Muscle of back (tissue), 11 donors: ENCODE measurements around the gene UNC79. TPM values are rescaled to one million over a fixed set of nuclear protein-coding genes. Genes with fewer than 3 reads are reported as not detected.

Source experiments
- DNase-seq, 3 donors: peaks; one replicate each; pipeline versions ENCODE4 v3.0.0 to v3.0.0-alpha.2; 2013
- polyA plus RNA-seq, 10 donors: library from polyadenylated mRNA; unstranded; fragments of 120-200 nt; gene quantifications; one replicate each; pipeline ENCODE4 v1.2.1, GENCODE V29; 2013; ENCODE audit not compliant: insufficient read length in 10 of 10

UNC79 gene
- polyA plus RNA-seq, 10 donors, result 0.25 to 0.60 (median 0.39) TPM

DNA sequence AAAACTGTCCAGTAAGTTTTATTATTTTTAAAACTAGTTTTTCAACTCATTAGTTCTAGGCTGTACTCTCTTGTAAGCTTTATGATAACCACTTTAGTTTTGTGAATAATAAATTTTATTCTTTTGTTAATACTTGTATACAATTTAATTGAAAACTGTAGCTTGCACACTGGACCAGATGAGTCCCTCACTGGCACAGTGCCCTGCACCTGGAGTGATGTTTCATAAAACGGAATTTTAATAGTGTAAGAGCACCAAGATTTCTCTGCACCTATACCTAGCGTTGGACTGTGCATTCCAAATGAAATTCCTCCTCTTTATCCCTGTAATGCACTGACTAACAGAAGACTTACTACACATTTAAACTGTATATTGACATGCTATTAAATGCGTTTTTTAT is 276.7 kb downstream of the UNC79 start:
- DNase-seq, result no peak

DNA sequence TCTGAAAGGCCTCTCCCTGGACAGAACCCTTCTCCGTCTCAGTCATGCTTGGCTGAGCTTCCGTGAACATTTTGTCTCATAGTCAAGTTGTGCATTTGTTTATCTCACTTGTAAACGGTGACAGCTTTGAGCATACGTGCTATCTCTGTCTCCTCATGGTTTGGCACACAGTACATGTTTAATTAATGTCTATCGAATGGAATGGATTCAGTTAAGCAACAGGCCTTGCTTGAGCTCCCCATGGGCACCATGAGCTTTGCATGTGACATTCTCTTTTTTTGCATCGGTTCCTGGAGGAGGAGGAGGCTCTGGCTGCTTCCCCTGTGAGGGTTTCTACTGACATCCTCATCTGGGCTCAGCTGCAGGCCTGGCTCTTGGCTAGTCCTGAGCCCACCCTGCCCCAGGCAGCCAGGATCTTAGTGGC is 277.6 kb downstream of the UNC79 start:
- no peak for DNase-seq

DNA sequence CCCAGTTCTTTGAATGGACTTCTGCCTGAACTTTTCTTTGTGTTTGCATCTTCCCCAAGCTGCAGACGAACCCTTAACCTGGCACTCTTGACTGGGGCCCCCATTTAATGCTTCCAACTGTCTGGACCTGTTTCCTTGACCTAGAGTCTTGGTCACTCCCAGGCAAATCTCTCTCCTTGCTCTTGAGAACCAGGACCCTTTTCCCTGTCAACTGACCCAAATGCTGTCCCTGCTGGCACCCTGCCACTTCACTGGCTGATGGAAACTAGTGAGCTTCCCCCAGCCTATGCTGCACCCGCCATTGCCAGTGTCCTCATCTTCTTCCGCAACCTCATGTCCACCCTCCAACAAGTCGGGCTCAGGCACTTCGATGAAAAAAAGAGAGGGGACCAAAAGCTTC is 278.1 kb downstream of the UNC79 start:
- no peak for DNase-seq

DNA sequence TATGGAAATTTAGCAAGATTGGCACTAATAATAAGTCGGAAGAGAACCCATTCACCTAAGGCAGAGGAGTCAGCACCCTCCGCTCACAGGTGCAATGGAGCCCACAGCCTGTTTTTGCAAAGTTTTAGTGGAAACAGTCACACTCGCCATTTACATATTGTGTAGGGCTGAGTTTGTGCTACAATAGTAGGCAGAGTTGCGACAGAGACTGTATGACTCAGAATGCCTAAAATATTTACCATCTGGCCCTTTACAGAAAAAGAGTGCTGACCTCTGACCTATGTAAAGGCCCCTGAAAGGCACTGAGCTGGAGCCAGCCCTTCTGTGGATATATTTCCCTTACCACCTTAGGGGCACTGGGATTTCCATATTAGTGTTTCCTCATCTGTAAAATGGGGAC is 278.5 kb downstream of the UNC79 start:
- no peak for DNase-seq

DNA sequence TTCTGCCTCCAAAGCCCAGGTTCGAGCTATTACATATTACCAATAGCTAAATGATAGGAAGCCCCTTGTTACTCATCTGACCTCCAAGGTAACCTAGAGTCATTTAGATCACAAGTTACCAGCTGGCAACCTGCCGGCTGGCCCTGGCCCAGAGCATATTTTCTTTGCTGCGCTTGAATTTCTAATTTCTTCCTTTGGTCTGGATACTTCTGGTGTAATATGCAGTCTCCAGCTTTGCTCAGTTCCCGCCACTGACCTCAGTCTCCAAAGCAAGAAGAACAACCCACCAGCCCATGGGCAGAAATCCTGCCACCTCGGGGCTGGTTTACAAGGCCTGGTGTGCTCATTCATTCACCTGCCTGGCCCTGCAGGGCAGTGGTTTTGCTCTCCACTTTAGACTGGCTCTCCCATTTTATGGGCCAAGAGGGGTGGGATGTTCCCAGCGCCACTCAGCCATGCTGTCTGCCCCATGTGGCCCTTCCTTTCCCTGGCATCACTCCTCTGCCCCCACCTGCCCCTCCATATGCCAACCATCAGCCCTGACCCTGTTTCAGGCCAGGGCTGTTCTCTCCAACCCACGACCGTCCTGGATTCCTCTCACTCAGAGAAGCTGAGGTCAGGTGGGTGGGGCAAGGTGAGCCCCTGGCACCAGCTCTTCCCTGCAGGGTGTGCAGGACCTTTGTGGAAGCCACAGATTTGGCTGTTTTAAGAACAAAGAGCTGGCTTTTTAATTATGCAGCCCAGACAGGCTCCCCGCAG is 281.5 kb downstream of the UNC79 start:
- no peak for DNase-seq

DNA sequence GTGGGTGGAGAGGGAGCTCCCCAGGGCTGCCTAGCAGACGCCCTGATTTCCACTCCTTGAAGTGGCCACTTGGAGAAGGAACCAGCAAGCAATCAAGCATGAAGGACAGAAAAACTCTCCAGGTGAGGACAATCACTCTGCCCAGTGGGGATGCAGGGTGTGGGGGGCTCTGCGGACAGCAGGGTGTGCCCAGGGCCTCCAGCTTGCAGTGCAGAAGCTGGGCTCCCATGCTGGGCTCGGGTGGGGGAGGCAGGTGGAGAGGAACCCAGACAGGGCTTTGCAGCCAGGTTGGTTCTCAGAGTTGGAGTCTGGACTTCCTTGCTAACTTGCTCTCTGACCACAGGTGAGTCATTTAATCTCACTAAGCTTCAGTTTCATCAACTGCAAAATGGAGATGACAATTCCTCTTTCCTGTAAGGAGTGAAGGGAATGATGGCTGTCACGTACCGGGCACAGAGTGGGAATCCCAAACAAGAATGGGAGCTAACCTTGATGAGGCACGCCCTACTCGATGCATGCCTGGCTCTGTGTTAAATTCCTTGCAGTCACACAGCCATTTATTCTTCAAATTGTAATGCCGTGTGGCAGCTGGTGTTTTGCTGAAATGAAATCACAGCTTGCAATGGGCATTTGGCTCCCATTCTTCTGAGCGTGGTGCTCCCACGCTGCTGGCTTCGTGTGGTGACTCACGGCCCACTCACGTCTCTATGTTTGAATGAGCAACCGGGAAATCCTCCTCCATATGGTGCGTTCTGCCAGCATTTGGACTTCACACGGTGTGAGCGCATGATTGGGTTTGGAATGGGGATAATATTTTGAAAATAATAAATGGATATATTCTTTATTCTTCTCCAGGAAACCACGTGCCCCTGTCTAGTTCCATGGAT is 282.3 kb downstream of the UNC79 start:
- DNase-seq, result no peak

DNA sequence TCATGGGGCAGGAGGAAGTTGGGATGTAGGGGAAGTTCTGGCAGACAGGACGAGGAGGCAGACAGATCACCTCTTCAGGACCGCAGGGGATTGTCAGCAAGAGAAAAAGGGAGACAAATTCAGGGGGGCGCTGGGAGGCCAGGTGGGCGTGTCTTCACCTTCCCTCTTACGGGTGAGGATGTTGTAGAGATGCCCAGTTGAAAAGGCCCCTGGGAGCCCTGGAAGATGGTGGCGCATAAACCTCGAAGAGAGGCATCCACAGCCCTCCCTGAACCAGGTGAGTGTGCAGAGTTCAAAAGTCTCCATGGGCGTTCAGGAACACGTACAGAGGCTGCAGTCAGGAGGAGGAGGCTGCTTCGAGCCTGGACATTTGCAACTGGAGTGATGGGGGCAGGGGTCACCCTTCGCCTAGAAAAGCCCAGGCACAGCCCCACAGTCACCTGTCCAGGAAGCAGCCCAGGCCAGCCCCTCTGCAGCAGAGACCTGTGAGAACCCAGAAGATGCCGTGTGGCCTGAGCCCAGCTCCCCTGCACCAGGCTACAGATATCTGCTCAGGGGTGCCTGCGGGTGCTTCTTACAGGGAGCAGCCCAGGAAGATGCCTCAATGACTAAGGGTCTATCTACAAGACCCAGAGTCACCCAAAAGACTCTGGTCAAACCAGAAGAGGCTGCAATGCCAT is 283.1 kb downstream of the UNC79 start:
- DNase-seq, result no peak

DNA sequence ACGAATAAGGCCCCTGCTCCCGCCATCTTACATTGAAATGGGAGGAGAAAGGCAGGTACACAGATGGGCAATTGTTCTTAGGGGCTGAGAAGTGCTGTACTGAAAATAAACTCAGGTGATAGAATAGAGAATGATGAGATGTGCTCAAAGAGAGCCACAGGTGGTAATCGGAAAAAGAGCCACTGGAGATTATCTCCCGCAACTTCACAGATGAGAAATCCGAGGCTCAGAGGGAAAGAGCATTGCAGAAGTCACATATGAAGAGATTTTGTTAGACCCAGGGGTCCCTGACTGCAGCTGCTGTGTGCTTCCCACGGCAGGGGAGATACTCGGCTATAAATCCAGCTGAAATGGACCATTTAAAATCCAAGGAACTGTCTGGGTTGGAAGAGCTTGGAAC is 283.9 kb downstream of the UNC79 start:
- no peak for DNase-seq

DNA sequence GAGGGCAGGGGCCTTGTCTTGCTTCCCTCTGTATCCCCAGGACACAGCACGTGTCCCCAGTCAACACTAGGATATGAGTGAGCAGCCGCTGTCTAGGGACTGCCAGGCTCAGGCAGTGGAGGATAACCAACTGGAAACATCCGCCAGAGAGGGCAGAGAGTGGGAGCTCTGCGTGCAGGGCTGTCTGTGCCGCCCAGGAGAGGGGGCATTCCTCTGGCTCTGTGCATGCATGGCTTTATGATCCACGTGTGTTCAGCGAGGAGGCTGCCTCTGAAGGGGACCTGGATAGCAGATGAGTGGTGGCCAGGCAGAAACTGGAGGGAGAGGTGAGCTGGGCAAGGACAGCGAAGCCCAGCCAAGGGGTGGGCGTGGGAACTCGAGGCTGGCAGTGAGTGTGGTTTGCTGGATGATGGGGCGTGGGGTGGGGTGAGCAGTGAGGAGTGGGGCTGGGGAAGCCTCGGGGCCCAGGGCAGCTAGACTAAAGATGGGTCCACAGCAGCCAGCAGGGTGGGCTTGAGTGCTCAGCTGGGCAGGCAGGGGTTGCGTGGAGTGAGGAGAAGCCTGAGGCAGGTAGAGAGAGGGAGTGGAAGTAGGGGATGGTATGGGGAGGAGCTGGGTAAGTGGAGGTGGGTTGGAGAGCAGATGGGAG is 284.7 kb downstream of the UNC79 start:
- no peak for DNase-seq

DNA sequence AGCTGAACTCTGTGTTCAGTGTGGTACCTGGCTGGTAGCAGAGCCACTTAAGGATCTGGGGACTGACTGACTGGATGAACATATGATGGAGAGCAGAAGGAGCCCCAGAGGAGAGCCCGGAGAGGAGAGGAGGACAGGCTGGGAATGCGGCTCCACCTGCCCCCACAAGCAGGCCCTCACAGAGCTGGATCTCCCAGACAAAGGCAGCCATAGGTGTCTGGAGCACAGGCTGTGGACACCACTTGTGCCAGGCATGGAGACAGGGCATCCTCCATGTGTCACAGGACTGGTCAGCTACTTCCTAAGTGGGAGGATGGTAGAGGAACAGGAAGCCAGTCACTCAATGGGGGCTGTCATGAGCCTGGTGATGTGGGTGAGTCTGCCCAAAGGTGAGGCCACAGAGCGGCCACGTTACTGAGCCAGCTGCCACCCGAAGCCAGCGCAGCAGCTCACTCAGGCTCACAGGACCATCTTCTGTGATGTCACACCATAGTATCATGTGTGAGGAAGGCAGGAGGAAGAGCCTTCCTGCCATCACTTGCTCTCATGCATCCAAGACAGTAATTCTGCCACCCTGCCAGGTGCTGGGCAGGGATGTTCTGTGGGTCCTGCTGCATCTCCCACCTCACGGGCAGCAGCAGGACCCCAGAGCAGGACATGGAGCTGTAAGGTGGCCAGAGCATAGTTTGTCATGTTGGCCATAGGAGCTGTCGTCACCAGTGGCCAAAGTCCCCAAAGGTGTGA is 285.4 kb downstream of the UNC79 start:
- DNase-seq, result no peak

DNA sequence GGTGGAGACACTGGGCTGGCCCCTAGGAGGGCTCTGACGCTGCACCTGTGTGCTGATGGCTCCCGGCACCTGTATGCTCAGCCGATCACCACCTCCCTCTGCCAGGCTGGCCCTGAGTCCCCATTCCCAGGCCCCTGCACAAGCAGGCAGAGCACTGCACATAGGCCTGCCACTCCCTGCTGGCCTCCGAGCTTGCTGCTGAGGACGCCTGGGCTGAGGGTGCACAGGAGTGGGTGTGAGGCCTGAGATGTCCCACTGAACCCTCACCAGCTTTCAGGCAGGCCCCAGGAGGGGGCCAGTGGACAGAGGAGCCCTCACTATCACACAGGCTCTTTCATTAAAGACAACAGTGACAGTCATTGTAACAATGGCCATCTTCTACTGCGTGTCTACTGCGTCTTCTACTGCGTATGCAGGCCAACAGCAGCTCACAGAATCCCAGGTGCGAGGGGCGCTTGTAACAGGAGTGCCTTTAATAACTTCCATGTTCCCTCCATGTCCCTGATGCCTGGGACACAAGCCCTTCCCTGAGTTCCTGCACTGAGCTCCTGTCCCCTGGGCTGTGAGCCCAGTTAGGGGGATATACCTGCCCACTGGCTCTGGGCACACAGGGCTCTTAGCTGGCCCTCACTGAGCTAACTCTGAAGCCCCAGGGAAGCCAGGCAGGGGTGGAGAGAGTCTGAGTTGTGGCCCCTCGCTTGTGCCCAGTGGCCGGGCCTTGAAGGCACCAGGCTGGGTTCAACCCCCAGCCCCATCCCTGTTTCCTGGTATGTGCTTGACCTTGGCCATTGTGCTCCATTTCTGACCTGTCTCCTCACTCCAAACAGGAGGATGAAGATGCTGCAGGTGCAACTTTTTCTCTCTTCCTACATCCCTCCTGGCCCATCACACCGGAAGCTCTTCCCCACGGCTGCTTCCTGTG is 286.3 kb downstream of the UNC79 start:
- no peak for DNase-seq

DNA sequence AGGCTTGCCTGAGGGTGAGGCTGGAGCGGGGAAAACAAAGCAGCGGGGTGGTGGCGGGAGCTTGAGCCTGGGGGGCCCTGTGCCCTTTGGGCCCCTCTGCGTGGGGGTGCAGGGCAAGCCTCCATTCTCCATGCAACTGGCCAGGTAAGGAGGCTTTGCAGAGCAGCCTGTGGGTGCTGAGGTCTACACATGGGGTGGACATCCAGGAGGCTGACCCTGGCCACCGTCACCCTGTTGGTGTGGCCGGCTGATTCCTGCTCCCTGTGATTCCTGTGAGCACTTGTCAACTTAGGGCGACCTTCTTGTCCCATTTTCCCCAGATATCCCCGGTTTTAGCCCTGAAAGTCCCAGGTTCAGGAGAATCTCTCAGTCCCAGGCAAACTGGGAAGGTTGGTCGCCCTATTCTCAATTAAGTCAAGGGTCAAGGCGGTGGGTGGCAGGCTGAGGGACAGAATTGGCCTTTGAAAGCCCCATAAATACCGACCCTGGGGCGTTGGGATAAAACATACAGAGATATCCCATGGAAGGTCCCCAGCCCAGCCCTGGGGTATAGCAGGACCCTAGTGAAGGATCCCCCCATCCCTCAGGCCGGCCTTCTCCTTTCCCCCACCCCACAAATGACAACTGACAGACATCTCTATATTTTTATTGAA is 287.1 kb downstream of the UNC79 start:
- no peak for DNase-seq

DNA sequence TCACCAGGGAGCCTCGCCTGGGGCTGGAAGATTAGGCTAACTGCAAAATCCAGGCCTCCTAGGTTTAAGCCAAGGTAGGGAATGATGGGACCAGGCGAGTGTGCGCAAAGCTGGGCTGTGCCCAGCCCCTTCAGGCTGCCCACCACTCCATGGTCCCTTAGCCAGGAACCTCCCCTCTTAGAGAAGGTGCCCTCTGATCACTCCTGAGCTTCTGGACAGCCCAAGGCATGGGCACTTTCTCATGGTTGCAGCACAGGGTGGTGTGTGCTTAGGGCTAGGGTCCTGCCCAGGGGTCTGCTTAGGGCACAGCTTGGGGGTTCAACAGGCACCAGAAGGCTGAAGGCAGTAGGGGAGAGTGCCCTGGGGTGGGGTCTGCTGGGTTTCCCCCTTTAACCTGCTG is 288.5 kb downstream of the UNC79 start:
- no peak for DNase-seq

DNA sequence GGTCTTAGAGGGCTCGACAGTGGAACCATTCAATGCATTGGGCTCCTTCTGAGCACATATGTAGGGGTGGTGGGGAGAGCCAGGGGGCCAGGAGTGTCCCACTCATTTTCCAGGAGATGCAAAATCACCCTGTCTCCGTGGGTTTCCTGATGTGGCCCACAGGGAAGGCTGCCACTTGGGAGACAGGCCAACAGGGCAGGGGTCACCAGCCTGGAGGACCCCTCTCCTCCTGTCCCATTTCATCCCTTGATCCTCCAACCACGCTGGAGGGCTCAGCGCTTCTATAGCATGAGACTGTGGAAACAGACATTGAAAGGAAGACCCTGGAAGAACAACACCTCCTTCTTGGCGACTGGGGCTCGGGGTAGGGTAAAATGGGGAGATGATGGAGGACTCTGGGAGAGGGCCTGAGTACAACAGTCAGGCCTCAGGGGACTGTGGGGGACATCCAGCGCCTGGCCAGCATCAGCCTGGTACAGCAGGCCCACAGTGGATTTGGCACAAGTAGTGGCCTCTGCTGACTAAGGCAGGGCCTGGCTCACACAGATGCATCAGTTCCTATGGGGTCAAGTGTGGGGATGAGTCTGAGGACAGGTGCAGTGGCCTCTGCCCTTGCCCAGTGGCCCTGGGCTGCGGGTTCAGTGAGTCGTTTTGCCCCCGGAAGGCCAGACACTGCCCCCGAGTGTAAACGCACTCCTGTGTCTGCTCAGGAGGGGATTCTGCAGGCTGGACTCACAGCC is 289.5 kb downstream of the UNC79 start:
- no peak for DNase-seq

DNA sequence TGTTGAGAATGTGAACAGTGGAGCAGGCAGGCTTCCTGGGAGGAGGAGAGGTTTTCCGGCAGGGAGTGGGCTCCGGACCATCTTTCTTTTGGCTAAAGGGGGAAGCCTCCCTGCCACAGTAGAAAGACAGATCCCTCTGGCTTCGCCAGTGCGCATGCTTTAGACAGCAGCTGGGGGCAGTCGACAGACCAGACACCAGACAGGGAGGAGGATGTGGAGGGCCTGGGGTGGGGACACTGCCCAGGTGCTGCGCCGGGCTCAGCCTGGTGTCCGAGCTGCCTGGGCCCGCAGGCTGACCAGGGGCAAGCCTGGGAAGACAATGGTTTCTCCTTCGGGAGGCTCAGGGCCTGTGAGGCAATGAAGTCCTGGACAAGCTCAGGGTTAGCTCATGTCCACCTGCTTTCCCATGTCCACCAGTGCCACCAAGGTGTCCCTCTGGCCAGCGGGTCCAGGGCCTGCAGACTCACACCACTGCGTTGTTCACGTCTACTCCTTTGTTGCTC is 290.3 kb downstream of the UNC79 start:
- no peak for DNase-seq

DNA sequence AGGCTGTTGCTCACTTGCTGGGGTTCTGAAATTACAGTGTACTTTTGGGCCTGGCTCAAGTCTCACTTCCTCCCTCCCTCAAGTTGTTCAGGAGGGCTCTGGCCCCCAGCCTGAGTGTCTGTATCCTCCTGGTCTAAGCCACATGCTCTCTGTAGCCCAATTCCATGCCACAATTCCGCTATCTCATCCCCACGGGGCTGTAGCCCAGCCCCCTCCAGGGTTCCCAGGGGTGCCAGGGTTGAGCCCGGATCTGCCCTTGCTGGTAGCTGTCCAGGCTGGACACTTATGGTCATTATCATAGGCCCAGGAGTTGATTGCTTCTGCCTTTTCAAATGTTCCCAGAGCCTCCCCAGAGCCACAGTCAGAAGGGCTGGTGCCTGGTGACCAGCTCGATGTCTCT is 292.3 kb downstream of the UNC79 start:
- no peak for DNase-seq

DNA sequence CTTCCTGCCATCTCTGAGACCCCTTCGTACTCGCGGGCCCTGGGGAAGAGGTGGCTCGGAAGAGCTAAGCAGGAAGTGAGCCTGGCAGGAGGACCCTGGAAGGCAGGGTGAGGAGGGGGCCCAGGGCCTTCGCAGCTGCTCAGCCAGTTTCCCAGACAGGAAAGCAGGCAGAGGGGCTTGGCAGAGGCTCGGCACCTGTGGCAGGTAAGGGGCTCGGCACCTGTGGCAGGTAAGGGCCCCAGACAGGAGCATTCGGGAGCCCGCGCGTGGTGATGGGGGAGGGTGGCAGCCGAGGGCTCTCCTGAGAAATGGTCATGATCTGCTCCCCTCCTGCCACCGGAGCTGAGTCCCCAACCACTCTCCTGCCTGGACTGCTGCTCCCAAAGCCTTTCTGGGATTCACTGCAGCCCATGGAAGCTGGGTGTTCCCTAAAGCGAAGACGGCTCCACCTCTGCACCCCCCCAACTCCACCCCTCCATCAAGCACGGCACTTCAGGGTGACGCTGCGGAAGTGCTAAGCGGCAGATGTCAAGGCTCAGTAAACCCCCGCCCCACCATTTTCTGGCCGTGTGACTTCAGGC is 294.4 kb downstream of the UNC79 start:
- DNase-seq, result no peak

DNA sequence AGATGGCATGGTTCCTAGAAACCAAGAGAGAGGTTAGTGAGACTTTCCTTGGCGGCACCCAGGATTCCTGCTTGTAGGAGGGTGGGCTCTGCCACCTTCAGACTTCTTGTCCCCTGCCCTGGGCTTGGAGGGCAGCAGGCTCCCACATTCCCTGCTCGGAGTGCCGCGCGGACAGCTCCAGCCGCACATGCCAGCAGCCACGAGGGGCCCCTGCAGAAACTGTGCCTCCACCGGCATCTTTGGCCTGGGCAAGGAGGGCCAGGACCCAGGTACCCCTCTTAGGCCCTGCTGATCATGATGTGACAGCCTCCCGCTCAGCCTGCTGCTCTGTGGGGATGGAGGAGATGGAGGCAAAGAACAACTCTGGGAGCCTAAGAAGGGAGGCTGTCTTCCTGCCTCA is 295.3 kb downstream of the UNC79 start:
- no peak for DNase-seq
